ENCODE data around the gene PRR5L.

PRR5L gene

GRCh38 chr11:36377759-36378564 is 81.9 kb downstream of the PRR5L start:
- H3K27ac ChIP-seq, result no peak overlapping the region
- TF ChIP-seq ZFX (IDR thresholded peaks at IDR 0.05; ENCODE audit: borderline replicate concordance) (no peak), CTCF (IDR thresholded peaks at IDR 0.05) (no peak)

- H3K27ac ChIP-seq, result no peak overlapping the region
- TF ChIP-seq CTCF (IDR thresholded peaks at IDR 0.05) (no peak), ZFX (IDR thresholded peaks at IDR 0.05; ENCODE audit: borderline replicate concordance) (no peak)
These were observed 83.6 kb downstream of the PRR5L start for GRCh38 chr11:36379653-36380052.

- TF ChIP-seq CTCF (IDR thresholded peaks at IDR 0.05), result no peak
- TF ChIP-seq ZFX (IDR thresholded peaks at IDR 0.05; ENCODE audit: borderline replicate concordance), result no peak
- H3K27ac ChIP-seq, result no peak overlapping the region
These were observed 84.4 kb downstream of the PRR5L start for GRCh38 chr11:36380296-36381014.

GRCh38 chr11:36381015-36381360 is 84.9 kb downstream of the PRR5L start:
- H3K27ac ChIP-seq, result no peak overlapping the region
- no peak for TF ChIP-seq ZFX (IDR thresholded peaks at IDR 0.05; ENCODE audit: borderline replicate concordance)
- no peak for TF ChIP-seq CTCF (IDR thresholded peaks at IDR 0.05)

- no peak for TF ChIP-seq ZFX (IDR thresholded peaks at IDR 0.05; ENCODE audit: borderline replicate concordance)
- TF ChIP-seq CTCF (IDR thresholded peaks at IDR 0.05), result no peak
- H3K27ac ChIP-seq, result no peak overlapping the region
These were observed 87.1 kb downstream of the PRR5L start for GRCh38 chr11:36383195-36383594.

- TF ChIP-seq ZFX (IDR thresholded peaks at IDR 0.05; ENCODE audit: borderline replicate concordance) (no peak), CTCF (IDR thresholded peaks at IDR 0.05) (no peak)
- no peak overlapping the region for H3K27ac ChIP-seq
These were observed 89.3 kb downstream of the PRR5L start for GRCh38 chr11:36385121-36385970.

Data from 22Rv1 (cell line).